HG03060 (cell line): ENCODE data around the gene SNX13.

ENCODE experiments used
- ATAC-seq: cut with Tn5 transposase; IDR thresholded peaks from one replicate; pipeline ENCODE4 v1.9.1; 2021; ENCODE audit warnings: low read depth, moderate number of reproducible peaks; ENCODE audit not compliant: unreplicated experiment

The SNX13 gene

DNA sequence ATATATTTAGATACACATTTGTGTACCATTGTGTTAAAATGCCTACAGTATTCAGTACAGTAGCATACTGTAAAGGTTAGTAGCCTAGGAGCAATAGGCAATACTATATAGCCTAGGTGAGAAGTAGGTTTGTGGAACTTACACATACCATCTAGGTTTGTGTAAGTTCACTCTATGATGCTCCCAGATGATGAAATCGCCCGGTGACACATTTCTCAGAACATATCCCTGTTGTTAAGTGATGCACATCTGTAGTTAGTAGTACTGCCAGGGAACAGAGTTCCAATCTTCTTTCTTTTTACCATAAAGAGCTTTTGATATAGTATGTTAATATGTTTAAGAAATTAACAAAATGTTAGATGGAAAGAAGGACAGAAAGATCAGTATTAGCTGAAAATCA lies 138.2 kb downstream of the SNX13 start:
- ATAC-seq: no peak

DNA sequence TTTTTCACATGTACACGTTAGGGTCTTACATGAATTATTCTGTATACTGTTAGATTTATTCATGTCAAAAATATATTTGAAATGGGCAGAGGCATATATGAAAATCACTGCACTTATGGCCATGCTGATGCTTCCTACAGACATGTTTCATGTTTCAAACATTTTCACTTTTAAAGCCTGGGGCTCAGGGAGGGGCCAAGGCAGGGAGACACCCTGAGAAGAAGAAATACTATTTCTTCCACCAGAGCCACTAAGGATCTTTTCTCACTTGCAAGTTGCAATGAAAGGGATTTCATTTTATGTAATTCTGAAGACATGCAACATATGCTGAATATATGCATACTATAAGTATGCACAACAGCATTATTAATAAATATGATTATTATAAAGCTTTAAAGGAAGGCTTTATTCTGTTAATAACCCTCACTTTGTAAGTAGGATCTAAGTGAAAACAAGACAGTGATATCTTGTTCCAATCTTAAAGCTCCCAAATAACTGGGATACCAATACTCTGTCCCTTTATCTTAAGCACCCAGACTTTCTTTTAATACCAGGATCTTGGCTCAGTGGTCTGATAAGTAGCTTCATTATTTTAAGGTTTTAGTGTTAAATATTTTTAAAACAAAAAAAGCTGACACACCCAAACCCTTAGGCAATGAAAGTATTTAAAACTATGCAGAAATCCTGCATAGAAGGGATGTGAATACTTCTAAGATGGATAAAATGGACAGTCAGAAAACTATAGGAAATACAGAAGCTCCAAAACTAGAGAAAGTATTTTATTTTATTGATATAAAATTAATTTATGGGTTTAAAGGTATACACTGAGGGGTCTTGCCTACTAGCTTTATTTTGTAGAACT lies 148.0 kb downstream of the SNX13 start:
- no peak for ATAC-seq

DNA sequence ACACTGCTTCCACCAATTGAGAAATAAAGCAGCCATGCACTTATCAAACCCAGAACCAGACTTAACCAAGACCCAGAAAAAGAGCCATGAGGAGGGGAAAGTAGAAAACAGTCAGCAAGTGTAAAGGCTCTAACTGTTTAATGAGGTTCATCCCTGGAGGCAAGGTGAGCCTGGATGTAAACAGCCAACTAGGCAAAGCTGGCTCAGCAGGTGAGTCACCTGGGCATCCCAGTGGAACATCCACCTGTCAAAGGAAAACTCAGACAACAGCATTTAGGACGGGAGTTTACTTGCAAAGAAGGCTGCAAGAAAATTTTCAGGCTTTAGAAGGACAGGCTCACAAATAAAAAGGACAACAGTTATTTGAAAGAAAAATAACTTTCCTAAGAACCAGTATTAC lies 153.0 kb downstream of the SNX13 start:
- ATAC-seq: no peak

DNA sequence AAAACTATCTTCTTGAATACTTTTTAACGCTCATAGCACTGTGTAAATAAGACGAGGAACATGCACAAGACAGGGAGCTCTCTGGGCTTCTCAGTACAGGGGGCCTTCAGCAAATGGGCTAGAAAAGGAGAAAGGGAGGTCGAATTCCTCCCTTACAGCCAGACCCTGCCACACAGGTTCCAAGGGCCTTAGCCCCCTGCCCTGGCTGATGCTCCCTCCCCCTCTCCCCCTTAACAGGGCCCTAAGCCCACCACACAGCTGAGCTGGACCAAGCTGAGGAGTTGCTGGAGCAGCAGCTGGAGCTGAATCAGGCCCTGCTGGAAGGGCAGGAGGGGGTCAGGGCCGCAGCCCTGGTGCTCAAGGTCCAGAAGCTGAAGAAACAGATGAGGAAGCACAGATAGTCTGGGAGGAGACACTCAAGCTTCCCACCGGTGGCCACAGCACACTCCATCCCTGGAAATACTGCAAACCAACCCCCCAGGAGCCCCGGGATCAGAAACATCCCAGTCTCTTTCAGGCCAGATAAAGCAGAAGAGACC lies 153.9 kb downstream of the SNX13 start:
- no peak for ATAC-seq

DNA sequence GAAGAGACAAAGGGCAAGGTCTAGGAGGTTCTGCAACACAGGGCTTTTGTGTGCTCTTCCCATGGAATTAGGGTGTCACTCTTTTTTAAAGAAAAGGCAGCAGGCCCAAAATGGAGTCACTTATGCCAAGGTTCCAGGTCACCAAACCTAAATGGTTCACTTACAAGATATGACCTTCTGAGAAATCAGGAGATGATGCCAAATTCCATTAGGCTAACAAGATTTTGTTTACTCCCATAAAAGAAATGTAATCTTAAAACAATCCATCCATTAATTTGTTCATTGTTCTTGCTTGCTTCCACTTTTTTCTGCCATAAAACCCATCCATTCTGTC lies 158.1 kb downstream of the SNX13 start:
- ATAC-seq: no peak

DNA sequence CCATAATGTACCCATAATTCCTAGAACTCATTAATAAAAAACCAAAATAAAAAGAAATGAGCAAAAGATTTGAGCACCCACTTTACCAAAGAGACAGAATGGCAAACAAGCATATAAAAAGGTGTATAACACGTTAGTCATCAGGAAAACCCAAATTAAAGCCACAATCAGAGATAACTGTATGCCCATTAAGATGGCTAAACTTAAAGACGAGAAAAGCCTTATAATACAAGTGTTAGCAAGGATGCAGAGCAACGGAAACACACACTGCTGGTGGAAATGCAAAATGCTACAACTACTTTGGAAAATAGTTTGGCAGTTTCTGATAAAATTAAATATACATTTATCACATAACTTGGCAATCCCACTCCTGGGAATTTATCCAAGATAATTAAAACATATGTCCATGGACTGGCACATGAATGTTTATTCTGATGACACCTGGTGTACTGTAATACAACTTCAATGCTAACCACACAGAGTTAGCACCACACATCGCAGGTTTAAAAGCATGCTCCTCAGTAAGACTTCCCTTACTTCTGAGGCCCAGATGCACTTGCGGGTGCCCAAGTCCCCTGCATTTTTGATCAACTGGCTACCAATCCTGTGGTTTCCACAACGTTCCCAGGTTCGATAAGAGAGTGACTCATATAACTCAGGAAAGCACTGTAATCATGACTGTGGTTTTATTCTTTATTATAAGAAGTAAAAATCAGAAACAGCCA lies 158.6 kb downstream of the SNX13 start:
- no peak for ATAC-seq

DNA sequence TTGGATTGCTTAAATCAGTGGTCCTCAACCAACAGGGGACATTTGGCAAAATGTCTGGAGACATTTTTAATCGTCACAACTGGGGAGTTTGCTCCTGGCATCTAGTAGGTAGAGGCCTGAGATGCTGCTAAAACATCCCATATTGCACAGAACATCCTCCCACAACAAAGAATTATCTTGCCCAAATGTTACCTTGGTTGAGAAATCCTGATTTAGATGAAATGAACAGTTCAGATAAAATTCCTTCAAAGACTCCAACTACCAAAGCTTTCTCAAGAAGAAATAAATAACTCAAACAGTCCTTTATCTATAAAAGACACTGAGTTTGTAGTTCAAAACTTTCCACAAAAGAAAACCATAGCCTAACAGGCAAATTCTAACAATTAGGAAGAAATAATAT lies 160.9 kb downstream of the SNX13 start:
- ATAC-seq: no peak

DNA sequence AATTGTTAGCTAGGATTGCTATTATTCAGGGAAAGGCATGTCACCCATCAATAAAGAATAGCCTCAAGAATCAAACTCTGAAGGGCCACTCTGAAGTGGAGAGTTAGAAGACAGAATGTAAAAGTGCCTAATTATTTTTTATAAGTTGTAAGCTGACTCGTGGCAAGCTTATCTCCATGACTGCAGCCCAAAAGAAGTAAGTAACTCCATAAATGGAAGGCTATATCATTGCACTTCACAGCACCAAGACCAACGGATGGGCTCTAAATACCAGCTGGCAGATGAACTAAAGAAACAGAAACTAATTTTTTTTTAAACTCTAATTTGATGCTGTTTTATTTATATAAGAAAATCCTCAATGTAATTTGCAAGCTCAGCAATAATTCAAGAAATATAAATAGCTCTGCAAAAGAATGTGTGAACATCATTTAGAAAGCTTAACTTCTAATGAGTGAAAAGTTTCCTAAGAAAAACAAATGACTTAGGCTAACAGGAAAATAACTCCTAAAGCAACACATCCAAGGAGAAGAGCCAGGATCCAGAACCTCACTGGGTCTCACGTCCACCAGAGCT lies 165.5 kb downstream of the SNX13 start:
- no peak for ATAC-seq

DNA sequence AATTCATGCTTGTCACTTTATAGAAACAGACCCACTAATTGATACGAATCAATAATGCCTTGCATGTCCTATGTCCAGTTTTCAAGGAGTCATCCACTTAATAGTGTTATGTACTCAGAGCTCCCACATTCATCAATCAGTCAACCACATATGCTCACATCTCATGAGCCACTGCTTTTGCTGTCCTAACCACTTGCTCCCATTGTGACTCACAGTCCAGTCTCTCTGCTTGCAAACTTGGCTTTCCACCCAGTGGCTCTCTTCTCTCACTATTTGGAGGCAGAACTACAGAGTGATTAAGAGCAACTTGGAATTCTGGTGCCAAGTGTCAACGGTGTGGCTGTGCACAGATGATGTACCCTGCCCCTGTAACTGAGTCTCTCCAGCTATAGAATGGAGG lies 166.0 kb downstream of the SNX13 start:
- no peak for ATAC-seq

DNA sequence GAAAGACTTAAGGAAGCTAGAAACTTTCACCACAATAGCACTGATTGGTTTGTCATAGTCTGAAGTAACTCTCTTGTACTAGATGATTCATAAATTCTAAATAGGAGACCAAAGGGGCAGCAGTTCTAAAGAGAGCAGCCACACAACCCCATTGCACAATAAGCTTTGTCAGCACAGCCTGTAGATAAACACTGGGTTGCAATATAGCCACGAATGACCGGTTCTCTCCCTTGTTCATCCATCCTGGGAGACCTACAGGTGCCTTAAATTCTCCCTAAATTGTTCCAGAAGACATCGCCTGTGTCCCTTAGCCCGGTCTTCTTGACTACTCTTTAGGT lies 167.0 kb downstream of the SNX13 start:
- no peak for ATAC-seq

DNA sequence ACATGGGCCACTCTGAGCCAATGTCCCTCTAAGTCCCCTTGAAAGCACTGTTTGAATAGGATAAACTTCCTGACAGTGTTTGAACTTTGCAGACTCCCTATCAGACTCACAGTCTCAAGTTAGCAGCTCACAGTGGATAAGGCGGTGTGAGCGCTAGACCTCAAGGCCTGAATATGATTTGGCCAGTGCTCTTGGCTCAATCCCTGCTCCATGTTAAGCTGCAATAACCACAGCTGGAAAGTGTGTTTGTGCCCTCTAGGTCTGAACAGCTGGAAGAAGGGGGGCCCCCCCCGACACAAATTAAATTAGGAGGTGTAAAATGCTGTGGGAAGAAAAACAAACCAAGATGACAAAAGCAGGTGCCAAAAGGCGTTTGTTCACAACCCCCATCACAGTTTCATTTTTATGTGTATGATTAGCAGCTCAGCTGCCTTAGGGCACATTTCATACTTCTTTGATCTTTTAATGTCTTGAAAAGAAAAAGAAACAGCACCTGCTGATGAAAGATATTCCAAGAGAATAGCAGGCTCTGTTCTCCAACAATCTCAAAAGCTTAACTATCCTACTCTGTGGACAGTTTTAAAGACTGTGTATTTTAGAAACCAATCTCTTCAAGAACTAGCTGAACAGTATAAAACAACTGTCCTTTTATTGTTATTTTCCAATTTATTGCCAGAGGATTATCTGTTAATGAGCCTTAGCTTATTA lies 167.6 kb downstream of the SNX13 start:
- no peak for ATAC-seq

DNA sequence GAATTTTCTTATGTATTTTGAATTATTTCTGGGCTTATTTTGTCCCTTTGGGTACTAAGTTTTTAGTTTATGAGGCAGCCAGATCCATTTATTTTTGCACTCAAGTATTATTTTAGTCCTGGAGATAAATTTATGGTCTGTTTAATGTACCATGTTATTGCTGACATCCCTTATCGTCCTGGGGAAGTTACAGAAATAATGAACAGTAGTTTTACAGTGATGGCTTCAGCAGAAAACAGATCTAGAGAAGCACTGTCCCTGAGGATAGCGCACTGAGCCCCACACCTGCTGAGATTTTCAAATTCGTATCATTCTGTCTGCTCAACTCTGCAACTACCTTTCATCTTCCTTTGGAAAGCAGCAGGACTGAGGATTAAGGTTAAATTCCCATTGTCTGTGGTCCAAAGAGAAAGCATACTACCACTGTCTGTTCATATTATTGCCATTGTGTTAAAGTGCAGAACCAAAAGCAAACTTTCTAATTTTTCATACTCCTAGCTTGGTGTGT lies 168.3 kb downstream of the SNX13 start:
- no peak for ATAC-seq

DNA sequence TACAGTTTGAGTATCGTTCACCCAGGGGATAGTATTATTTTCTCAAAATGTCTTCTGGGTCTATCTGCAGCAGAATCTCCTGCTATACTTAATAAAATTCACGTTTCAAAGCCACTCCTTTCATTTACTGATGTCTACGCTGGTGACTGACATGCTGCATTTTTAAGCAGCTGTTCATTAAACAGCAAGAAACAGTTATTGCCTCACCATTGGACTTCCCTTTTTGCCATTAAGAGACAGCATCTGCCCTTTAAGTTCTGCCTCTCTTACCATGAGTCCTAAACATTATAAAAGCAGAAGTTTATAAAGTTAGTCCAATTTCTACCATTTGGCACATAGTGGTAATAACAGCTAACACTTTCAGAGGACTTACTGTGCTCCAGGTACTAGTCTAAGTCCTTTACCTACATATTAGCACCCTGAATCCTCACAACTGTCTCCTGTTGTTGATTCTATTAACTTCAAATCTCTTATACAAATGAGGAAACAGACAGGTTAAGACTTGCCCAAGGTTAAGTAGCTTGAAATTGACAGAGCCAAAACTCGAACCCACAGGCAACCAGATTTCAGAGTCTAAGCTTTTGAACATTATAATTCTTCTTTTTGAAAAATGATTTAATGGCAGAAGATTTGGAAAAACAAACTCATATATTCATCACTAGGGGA lies 169.5 kb downstream of the SNX13 start:
- ATAC-seq: no peak

DNA sequence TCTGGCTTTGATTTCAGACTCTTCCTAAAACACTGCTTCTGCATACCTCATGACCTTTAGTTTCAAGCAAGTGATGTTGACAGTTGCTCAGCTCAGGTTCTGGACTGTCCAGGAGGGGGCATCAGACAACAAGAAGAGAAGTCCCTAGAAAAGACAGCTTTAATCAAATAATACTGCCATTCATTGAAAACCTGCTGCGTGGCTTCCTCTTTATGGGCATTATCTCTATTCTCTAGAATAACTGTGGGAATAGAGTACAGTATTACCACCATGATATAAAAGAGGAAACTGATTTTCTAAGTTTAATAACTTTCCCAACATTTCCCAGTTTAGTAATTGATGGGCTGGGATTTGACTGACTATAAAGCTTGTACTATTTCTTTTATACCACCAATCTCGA lies 170.4 kb downstream of the SNX13 start:
- no peak for ATAC-seq

DNA sequence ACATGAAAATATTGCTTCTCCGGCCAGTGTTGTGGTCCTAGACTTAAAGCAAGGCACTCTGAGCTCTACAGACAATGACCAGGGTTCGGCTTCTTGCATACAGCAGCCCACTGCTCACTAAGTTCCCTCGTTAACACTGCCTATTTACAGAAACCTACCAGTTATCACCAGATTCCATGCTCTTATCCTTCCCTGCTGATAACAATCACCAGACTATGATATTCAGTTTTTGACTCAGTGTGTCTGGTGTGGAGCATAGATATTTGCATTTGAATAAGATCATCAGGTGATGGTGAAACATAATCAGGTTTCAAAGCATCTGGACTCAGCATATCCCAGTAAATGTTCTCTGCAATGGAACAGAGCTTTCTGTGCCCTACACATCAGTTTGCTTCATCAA lies 182.3 kb downstream of the SNX13 start:
- ATAC-seq: no peak

DNA sequence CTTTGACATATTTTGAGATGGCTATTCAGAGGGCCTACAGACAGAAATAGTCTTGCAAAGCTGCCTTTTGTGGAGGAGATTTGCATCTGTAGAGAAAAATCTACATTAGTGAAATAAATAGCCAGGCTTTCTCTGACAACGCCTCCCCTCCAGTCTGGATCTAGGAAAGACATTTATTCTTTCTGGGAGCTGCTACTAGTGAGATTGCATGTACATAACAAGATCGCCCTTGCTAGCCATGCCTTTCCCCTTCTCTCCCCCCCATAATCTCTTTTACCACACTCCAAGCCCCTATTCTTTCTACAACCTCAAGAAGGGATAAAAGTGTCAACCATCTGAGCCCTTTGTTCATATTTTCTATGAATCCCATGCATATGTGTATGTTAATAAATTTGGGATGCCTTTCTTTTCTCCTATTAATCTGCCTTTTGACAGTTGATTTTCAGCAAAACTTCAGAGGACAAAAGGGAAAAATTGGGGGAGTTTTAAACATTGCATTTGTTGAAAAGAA lies 194.2 kb downstream of the SNX13 start:
- no peak for ATAC-seq

DNA sequence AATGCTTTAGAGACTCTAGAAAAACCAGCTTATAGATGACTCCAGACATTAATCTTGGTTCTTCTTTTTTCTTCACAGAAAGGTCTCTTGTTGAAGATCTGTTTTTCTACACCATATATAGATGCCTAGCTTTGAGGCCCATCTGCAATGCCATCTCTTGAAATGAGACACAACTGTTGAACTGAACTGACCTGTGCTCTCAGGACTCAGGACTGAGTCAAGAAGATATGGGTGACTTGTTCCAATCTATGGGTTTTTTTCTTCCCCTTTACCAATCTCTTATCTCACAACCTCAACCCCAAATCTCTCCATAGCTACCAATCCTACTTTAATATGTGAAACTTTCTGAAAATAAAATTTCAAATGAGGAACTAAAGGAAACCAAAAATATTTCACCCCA lies 194.7 kb downstream of the SNX13 start:
- no peak for ATAC-seq

DNA sequence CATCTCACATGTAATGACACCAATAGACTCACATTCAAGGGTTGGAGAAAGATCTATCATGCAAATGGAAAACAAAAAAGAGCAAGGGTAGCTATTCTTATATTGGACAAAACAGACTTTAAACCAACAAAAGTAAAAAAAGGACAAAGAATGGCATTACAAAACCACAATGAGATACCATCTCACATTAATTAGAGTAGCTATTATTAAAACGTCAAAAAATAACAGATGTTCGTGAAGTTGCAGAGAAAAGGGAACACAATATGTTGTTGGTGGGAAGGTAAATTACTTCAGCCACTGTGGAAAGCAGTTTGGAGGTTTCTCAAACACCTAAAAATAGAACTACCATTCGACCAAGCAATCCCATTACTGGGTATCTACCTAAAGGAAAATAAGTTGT lies 197.0 kb downstream of the SNX13 start:
- no peak for ATAC-seq

DNA sequence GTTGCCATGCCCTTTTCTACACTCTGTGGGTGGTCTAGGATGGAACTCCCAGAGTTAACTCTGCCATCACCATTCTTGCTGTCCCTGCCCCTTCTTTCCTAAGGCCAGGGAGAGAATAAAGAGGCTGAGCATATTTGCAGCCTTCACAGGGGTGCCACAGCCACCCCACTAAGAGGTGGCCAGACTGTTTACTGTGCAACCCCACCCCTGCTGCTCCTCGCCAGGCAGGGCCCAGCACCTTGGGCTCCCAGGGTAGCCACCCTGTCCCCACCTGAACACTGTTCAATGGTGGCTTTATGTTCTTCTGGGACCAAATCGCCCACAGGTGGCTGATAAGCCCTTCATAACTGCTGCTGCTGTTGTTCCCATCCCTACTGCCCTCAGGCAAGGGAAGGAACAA lies 198.9 kb downstream of the SNX13 start:
- ATAC-seq: no peak
